Midbrain (tissue), 1 donor: ENCODE measurements around the gene SPATA19.

Experiments used
- DNase-seq: peaks from one replicate; lab custom pipeline; 2025; lab: John Stamatoyannopoulos, UW

Gene SPATA19

DNA sequence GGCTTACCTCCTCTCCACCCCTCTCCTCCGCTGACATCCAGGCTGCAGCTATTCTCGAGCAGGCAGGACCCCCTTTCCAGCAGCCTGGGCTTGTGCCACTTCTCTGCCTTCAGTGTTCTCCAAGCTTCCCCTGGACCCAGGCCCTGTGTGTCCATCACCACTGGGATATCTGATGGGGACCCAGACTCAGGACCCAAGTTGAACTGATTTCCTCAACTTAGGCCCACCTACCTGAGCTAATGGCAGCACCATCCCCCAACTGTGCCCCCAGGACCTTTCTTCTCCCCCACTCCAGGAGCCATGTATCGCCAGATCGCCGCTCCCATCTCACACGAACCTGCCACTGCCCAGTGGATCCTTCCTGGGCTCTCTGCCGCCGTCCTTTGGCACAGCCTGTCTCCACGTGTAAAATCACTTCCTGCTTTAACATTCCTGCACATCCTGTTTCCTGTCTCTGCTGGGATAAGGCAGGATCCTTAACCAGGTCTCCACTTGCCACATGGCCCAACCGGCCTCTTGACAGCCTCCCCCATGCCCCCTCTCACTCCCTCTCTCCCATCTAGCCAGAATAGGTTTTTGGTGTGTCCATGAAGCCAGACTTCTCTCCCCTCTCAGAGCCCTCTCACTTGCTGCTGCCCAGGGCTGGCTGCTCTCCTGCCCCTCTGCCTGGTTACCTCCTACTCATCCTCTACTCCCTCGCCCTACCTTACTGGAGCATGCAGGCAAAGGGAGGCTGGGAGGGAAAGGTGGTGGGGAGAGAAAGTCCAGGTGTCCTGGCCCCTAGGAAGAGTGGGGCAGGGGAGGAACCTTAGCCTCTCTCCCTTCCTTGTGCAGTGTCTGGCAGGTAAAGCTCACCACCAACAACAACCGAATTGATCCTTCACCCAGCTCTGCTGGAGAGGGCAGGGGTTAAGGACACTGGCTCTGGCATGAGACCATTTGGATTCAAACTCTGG, 9.4 kb downstream of the SPATA19 start:
- DNase-seq: no peak

DNA sequence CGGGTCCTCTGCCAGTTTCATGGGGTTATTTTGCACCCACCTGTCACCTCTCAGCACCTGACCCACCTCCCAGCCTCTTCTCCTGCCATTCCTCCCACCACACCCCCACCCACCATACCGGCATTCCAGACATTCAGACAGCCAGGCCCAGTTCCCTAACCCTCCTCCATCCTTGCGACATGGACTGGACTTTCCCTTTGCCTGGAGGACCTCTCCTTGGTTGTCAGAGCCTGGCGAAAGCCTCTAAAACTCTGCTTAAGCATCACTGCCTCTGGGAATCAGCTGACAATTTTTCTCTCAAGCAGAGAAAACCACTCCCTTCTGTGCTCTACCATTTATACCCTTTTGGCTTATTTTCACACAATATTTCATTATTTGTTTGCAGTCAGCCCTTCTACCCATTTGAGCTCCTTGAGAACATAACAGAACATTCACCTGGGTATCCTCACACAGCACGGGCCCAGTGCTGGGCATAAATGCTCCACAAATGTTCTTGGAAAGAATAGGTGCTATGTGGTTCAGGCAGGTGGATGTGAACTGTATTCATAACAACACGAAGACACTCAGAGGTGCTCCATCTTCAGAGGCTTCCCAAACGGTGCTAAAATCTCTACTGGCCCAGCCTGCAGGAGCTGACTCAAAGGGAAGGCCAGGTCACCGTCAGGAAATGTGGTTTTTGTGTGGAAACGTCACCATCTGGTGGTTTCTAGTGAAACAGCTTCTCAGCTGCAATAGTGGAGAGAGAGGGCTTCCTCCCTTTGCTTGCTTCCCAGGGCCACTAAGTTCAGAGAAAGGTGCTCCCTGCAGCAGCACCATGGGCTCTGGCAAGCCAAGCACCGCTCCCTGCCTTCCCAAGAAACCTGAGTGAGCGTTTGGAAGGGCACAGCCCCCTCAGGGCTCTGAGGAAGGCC, 10.4 kb downstream of the SPATA19 start:
- DNase-seq: peak; percentile 63

DNA sequence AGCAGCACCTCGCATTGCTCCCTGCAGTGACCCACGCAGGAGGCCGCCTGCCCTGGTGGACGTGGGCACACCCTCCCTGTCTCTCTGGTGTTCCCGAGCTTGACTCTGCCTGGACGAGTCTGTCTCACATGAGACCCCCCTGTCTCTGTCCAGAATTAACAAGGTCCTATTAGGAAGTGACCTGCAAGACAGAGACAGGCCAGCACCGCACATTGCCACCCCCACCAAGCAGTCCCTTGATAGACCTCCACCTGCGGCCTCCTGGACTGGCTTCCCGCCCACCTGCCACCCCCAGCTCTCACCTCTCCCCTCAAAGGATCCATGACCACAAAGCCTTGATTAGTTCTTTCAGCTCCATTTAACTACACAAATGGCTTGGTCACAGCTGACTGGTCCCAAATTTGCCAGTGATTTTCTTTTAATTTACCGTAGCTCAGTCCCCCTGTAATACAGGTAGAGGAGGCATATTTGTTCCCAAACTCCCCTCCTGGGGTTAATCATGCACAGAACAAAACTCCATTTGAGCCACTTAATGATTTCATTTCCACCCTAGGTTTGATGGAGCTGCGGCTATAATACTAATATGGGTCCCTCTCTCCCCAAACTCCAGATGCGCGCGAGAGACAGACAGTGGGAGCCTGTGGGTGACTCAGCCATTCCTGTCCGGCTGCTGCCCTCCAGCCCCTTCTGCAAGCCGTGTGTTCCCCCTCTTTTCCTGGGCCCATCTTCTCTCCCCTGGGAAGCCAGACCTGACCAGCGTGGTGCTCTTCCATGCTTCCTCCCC, 11.2 kb downstream of the SPATA19 start:
- DNase-seq: no peak

DNA sequence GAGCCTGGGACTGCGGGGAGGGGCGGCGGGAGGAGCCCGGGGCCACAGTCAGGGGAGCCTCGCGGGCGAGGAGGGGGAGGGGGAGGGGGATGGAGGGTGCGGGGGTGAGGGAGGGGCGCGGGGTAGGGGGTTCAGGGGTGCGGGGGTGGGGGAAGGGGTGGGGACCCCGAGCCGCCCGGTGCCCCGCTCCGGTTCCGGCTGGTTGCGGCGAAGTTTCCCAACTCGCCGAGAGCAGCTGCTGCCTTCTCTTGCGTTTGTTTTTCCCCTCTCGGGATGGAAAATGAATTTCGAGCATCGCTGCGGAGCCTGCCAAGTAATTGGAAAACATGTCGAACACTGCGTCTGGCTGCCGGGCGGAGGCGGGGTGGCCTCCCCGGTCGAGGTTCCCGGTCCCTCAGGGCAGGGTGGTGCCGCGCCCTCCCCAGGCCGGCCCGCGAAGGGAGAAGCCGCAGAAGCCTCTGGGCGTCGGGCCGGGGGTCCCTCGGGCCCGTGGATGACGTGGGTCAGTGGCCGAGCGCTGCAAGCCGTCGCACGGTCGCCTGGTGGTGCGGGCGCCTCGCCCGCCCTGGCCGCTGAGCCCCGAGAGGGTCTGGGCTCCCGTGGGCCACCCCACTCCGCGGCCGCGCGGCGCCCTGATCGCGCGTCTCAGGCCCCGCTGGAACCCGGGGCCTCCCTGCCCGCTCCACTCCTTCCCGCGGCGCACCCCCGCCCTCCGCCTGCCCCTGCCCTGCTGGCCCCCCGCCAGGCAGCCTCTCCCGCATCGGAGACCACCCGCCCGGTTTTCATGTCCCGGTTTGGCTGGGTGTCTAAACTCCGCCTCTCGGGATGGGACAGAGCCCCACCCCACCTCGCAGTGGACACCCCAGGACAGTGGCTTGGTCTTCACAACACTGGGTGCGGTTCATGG, 12.1 kb downstream of the SPATA19 start:
- no peak for DNase-seq

DNA sequence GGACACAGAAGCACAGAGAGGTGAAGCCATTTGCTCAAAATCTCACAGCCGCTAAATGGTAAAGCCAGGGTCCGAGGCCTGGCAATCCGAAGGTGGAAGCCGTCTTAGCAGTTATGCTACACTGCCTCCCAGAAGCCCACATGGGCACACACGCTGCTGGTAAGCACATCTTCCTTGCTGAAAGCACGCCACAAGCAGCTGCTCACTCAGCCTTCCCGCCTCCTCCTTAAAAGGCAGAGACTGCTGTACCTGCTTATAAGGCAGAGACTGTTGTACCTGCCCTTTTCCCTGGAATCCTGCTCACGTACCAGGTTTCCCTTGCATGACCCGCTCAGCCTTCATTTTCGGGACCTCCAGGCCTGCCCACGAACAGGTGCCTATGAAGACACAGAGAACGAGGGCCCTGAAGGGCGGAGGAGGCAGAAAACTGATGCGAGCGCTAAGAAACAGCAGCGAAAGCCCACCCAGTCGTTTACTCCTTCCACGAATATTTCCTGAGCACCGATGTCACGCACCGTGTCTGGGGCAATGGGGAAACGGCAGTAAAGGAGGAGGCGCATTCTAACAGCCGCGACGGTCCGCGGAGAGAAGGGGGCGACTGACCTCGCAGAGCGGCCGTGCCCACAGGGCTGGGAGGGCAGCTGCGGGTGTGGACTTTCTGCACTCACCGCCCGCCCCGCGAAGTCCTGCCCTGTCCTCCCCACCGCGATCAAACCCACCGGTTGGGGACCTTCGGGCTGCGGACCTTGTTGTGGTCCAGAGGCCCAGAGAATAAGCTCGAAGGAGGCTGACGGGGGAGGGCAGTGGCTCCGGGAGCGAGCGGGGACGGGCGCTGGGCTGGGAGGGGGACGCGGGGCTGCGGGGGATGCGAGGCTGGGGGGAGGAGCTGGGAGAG, 13.0 kb downstream of the SPATA19 start:
- DNase-seq: no peak

DNA sequence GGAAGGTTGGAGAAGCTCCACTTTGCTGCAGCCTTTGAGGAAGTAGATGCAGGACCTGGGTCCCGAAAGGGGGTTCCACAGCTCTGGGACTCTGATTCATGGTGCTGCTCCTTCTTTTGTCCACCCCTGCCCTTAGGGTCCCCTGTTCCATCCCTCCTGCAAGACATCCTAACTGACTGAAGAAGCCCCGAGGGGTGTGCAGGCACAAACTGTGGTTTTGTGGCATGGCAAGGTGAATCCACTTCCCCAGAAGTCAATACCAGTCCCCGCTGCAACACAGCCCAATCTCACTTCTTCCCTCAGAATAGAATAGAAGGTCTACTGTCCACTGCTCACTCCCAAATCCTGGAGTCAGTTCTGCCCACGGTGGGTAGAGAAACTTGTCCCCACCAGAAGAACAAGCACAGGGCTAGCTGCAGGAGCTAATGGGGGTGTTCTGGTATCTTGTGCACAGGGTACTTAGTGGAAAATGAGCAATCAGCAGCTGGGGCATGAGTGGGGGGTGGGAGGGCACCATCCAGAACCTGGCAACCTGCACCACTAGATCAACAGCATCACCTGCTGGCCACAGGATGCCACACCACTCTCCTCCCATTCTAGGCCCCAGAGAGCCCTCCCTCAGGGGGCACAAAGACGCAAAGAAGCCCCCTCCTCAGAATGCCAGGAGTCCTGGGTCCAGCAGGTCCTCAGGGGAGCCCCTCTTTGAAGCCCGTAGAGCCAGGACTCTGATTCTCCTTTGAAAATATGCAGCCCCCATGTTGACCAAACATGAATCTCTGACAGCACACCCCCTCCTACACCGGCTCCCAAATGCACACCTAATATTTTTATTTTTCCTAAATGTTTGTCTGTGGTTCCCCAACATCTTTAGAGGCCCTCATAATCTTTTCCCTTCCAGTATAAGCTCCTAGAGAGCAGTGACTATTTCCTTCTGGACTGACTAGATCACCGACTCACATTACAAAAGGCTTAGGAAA, 14.1 kb downstream of the SPATA19 start:
- DNase-seq: no peak

DNA sequence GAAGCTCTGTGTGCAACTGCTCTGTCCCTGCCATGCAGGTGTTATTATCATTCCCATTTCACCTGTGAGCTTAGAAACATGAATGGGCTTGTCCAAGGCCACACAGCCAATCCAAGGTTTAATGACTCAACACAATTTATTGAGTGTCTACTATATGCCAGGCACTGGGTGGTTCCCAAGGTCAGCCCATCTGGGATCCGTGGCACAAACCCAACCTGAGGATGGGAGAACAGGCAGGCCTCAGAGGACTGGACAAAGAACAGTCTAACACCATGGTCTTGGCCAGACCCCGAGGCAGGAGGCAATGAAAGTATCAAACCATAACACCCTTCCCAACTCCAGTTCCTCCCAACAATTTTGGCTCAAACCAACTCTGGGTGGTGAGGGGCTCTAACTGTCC, 15.7 kb downstream of the SPATA19 start:
- DNase-seq: no peak

DNA sequence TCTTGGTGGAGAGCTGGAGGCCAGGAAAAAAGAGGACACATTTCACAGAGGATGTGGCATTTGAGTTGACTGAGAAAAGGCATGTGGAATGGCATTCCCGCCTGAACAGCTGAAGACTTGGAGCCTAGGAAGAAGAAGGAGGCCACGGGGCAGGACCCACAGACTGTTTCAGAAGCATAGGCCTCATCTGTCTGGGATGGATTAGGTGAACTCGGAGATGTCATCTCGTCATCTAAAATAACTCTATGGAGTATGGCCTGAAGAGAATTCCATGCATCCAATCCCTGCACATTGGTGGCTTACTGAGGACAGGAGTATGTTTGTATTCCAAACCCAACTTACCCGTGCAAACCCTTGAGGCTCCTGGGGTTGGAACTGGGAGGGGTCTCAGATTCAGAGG, 16.4 kb downstream of the SPATA19 start:
- no peak for DNase-seq

DNA sequence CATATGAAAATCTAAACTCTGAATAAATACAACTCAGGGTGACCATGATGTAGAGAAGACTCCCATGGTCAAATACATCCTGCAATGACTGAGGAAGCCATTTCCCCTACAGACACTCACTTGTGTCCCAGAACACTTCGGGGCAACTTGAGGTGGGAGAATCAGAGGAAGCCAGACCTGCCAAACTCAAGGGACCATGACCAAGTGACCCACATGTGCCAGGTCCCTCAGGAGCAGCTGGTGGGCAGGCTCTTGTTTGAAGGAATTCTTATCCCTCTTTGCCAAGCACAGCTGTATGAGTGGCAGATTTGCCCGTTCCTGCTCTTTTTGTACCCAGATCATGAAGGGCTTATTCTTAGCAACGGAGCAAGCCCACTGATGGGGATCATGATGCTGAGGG, 17.8 kb downstream of the SPATA19 start:
- no peak for DNase-seq

DNA sequence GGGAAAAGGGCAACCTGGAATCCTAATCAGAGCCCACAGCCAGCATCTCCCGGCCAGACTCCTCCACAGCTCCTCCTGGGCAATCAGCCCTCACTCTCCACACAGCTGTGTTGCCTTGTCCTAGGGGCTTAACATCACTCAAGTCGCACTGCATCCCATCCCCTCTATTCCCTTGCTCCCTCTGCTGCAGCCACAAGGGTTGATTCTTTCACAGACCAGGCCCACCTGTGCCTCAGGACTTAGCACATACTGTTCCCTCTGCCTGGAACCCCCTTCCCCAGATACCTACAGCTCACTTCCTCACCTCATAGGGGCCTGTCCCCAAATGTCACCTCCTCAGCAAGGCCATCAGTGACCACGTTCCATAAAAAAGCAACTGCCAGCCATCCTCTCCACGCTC, 18.4 kb downstream of the SPATA19 start:
- no peak for DNase-seq

DNA sequence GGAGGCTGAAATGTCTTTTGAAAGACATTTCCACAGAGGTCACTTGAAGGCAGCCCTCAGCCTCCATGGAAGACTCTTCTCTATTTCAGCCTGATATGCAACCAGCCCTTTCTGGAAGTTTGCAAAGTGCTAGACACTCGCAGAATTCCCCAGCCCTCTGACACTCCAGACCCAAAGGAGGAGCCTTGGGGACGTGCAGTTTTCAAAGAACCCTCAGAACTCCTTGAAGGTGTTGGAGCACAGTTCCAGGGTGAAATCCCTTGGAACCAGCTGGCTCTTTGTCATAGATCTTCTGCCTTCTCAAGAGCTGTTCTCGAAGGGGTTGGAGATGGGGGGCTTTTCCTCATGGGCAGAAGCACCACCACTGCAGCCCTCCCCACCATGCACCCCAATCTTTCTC, 19.6 kb downstream of the SPATA19 start:
- no peak for DNase-seq

DNA sequence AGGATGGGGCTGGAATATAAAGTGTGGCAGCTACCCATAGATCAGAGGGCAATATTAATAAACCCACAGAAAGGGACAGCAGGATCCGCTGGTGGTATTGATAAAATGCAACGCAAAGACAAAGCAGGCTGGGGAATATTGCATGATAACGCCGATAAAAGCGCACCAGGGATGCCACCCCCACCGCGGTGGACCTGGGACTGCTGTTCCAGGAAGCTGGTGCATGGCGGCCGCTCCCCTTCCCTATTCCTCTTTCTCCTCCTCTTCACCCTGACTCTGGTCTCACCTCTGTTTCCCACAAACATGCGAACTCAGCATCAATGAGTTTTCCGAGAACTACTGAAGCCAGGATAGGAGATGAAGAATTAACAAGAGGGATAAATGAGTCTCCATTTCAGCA, 20.2 kb downstream of the SPATA19 start:
- DNase-seq: no peak

DNA sequence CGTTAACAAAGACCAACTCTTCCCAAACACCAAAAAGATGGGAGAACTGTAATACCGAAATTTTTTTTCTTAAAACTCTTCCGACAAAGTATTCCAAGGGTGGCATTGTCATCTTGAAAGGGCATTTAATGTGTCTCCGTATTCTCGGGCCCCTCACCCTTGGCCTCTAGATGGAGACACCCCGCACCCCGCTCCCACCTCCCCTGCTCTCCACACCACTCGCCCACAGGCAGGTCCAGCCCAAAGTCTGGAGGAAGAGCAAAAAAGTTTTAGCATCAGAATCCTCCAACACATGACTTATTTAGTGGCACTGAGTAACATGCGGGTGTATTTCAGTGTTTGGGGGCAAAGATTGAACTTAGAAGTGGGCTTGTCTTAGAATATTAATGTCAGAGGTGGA, 20.7 kb downstream of the SPATA19 start:
- DNase-seq: no peak

DNA sequence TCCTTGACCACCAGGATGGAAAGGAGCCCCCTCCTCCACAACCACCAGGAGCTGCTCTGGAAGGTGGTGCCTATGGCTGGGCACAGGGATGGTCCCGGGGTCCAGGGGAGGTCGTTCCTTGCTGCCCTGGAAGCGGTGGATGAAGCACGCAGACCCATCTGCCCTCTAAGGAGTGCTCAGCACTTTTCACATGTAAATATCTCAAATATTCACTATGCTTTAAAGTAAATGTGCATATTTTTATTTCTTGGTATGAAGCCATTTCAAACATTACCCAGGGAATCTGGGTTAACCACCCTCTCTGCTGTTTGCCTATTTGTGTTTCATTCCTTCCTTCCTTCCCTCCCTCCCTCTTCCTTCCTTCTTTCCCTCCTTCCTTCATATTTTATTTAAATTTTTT, 21.7 kb downstream of the SPATA19 start:
- DNase-seq: no peak

DNA sequence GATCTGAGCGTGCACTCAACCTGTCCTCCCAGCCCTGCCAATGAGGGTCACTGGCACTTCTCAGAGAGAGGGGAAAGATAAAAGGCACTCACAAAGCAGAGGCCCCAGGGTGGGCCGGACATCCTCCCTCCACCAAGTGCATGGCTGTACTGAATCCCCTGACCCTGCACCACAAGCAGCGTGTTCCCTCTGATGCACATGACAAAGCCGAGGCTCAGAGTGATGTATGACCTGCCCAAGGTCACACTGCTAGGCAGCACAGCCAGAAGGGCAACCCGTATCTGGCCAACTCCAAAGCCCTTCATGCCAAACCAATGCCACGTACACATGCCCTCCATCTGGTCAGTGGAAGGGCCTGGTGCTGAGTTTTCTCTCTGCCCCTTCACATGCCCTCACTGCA, 22.1 kb downstream of the SPATA19 start:
- DNase-seq: no peak

DNA sequence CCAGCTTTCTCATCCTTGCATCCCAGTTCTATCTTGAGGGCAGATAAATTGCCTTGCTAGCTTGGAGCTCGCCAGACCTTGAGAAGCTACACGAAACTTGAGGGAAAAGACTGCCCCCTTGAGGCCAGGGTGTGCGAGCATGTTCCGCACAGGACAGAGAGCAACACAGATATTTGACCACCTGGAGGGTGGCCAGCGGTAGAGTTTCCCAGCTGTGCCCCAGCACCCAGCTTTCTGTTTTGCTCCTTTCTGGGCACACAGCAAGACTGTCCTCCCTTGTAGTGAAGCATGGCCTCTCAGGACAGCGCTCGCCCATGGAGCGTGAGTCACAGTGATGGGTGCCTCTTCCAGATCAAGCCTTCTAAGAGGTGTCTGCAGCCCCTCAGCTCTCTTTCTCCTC, 23.5 kb downstream of the SPATA19 start:
- peak; percentile 58 for DNase-seq

DNA sequence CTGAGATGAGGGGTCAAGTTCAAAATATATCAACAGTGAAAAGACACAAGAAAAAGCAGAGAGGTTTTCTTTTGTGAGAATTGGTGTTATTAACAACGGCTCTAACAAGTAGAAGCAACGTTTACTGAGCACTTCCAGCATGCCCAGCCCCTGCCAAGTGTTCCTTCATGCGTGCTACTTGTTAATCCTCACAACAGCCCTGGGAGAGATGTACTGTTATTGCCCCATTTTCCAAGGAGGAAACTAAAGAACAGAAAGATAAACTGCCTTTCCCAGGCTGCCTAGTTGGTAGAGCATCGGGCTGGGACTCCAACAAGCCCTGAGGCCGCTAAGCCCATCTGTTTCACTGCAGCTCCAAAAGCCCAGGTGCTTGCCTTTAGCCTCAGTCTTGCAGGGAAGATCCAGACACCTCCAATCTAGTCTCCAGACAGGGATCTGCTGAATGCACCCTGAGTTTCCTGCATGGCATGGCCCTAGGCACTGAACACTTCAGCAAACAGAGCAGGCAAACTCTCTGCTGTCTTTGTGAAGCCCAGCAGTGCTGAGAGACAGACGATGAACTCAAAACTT, 25.5 kb downstream of the SPATA19 start:
- no peak for DNase-seq

DNA sequence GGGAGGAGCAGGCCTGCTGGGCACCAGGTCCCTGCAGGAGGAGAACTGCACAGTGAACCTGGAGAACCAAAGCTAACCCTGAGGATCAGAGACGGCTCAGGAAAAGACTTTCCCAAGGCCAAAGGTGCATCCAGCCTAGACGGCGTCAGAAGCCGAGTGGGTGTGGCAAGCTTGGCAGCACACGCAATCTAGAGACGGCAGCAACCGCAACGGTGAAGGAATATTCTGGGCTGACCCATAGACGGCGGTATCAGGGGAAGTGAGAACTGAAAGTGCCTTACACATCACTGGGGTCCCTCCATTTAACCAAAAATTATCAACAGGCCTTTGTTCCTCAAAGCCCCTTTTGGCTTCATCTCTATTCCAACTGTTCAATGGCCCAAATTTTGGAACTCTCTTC, 26.2 kb downstream of the SPATA19 start:
- no peak for DNase-seq
